Urinary bladder (tissue), 4 donors: ENCODE results near the gene IGLL1. TPM values are rescaled to one million over a fixed set of nuclear protein-coding genes. Genes with fewer than 3 reads are reported as not detected.
"Not testable (repeated sequence)": the region's sequence is repeated elsewhere in the genome, so short reads cannot be mapped to it uniquely, and the experiment has no call there.

Source experiments
- DNase-seq: peaks from one replicate; pipeline ENCODE4 v3.0.0-alpha.2; 2015; ENCODE audit errors: extremely low spot score
- H3K27ac ChIP-seq: one replicate; pipeline ENCODE4 v1.5.1; 2013; ENCODE audit warnings: low read depth, mild to moderate bottlenecking, moderate library complexity
- H3K36me3 ChIP-seq: one replicate; pipeline ENCODE4 v1.6.1; 2013; ENCODE audit warnings: mild to moderate bottlenecking, moderate library complexity; ENCODE audit not compliant: insufficient read depth
- H3K4me1 ChIP-seq: one replicate; pipeline ENCODE4 v1.6.1; 2013; ENCODE audit warnings: mild to moderate bottlenecking, moderate library complexity; ENCODE audit not compliant: insufficient read depth
- H3K4me3 ChIP-seq: one replicate; pipeline ENCODE4 v1.5.1; 2013; ENCODE audit warnings: low read depth, low read length
- WGBS: extraction: QIAGEN DNeasy Blood & Tissue Kit; methylation state at CpG from one replicate; pipeline ENCODE4 v1.1.7; 2013; 5-methylcytosine and 5-hydroxymethylcytosine counted together
- polyA plus RNA-seq: library from polyadenylated mRNA; stranded (reverse); fragments of 200-250 nt; gene quantifications from one replicate; pipeline ENCODE4 v1.2.3, GENCODE V29; 2013
- total RNA-seq: library from RNA; depleted of rRNA; stranded (reverse); fragments of >200 nt; gene quantifications from one replicate; pipeline ENCODE4 v1.2.3, GENCODE V29; 2014
- donor health status: healthy with polysubstance abuse.
- donor health status: healthy.

Gene IGLL1
- total and polyA plus RNA-seq, 2 donors = not detected

DNA sequence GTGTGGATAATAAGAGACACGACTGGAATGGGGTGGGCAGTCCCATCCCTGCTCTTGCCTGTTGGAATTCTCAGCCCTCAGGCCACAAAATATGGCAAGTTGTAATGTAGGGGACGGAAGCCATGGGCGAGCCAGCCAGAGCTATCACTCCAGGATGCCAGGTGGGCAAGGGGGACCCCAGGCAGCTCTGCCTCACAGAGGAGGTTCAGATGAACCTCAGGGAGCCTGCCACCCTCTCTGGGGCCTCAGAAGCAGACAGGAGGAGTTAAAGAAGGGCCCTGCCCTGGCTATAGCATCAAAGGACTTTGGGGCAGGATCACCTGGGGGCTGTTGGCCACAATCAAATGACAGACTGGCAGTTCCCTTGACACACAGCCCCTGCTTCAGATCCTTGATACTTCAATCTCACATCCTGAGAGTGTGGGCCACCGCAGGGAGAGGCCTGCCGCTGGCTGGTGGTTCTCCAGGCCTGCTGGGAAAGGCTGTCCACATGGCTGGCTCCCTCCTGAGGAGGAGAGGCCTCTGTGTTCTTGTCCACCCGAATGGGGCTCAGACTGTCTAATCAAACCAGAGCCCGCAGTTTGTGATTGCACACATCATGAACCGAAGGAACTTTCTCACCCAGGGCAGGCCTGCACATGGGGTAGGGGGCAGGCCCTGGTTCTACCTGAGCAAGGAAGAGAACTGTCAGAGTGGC lies 31.4 kb downstream of the IGLL1 start:
- WGBS = 65% methylated on average over 8 of the region's 8 CpGs
- Histone ChIP-seq H3K27ac (no peak overlapping the region), H3K36me3 (no peaks in the 10 kb centered on the region), H3K4me3 (no peak overlapping the region), H3K4me1 (no peaks in the 10 kb centered on the region)
- no peak for DNase-seq

GRCh38 chr22:23547818-23548500 lies 32.1 kb downstream of the IGLL1 start:
- no peaks in the 10 kb centered on the region for H3K36me3 ChIP-seq
- H3K4me3 ChIP-seq = no peak overlapping the region
- no peak for DNase-seq
- WGBS = 82% methylated on average over 10 of the region's 10 CpGs
- no peaks in the 10 kb centered on the region for H3K4me1 ChIP-seq
- H3K27ac ChIP-seq = no peak overlapping the region

DNA sequence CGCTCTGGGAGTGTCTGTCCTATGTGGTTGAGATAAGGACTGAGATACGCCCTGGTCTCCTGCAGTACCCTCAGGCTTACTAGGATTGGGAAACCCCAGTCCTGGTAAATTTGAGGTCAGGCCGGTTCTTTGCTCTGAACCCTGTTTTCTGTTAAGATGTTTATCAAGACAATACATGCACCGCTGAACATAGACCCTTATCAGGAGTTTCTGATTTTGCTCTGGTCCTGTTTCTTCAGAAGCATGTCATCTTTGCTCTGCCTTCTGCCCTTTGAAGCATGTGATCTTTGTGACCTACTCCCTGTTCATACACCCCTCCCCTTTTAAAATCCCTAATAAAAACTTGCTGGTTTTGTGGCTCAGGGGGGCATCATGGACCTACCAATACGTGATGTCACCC lies 32.7 kb downstream of the IGLL1 start:
- 72% methylated on average over 5 of the region's 5 CpGs for WGBS
- not testable (repeated sequence) for H3K36me3 ChIP-seq, DNase-seq, H3K4me1 ChIP-seq, H3K4me3 ChIP-seq, H3K27ac ChIP-seq

DNA sequence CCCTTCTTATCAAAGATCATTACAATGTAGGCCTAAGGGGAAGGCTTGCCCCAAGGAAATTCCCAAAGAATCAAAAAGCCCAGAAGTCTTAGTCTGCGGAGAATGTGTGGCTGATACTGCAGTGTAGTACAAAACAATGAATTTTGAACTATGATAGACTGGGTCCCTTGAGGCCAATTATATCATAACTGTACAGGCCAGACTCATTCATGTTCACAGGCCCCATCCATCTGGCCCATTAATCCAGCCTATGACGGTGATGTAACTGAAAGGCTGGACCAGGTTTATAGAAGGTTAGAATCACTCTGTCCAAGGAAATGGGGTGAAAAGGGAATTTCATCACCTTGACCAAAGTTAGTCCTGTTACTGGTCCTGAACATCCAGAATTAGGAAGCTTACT lies 35.2 kb downstream of the IGLL1 start:
- H3K36me3 ChIP-seq = no peaks in the 10 kb centered on the region
- DNase-seq = no peak
- H3K27ac ChIP-seq = no peak overlapping the region
- no peaks in the 10 kb centered on the region for H3K4me1 ChIP-seq
- no peak overlapping the region for H3K4me3 ChIP-seq
- 92% methylated on average over 2 of the region's 2 CpGs for WGBS

DNA sequence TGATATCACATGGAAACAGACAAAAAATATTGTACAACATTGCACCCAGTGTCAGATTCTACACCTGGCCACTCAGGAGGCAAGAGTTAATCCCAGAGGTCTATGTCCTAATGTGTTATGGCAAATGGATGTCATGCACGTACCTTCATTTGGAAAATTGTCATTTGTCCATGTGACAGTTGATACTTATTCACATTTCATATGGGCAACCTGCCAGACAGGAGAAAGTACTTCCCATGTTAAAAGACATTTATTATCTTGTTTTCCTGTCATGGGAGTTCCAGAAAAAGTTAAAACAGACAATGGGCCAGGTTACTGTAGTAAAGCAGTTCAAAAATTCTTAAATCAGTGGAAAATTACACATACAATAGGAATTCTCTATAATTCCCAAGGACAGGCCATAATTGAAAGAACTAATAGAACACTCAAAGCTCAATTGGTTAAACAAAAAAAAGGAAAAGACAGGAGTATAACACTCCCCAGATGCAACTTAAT lies 36.5 kb downstream of the IGLL1 start:
- H3K4me1 ChIP-seq, H3K4me3 ChIP-seq, DNase-seq, H3K27ac ChIP-seq, H3K36me3 ChIP-seq: not testable (repeated sequence)
- 83% methylated on average over 1 of the region's 1 CpG for WGBS

DNA sequence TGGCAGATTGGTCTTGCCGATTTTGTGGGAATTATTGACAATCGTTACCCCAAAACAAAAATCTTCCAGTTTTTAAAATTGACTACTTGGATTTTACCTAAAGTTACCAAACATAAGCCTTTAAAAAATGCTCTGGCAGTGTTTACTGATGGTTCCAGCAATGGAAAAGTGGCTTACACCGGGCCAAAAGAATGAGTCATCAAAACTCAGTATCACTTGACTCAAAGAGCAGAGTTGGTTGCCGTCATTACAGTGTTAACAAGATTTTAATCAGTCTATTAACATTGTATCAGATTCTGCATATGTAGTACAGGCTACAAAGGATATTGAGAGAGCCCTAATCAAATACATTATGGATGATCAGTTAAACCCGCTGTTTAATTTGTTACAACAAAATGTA lies 37.2 kb downstream of the IGLL1 start:
- Histone ChIP-seq H3K4me1 (no peaks in the 10 kb centered on the region), H3K4me3 (no peak overlapping the region), H3K27ac (no peak overlapping the region), H3K36me3 (no peaks in the 10 kb centered on the region)
- no peak for DNase-seq
- 55% methylated on average over 5 of the region's 5 CpGs for WGBS

GRCh38 chr22:23542391-23542790 lies 37.7 kb downstream of the IGLL1 start:
- DNase-seq, H3K4me1 ChIP-seq, H3K36me3 ChIP-seq, H3K27ac ChIP-seq, H3K4me3 ChIP-seq: not testable (repeated sequence)
- WGBS = 71% methylated on average over 3 of the region's 3 CpGs

DNA sequence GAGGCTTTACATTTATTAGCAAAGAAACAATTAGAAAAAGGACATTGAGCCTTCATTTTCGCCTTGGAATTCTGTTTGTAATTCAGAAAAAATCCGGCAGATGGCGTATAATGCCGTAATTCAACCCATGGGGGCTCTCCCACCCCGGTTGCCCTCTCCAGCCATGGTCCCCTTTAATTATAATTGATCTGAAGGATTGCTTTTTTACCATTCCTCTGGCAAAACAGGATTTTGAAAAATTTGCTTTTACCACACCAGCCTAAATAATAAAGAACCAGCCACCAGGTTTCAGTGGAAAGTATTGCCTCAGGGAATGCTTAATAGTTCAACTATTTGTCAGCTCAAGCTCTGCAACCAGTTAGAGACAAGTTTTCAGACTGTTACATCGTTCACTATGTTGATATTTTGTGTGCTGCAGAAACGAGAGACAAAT lies 38.2 kb downstream of the IGLL1 start:
- 4% methylated on average over 7 of the region's 7 CpGs for WGBS
- not testable (repeated sequence) for H3K36me3 ChIP-seq, H3K4me3 ChIP-seq, DNase-seq, H3K27ac ChIP-seq, H3K4me1 ChIP-seq

GRCh38 chr22:23540837-23541236 lies 39.3 kb downstream of the IGLL1 start:
- not testable (repeated sequence) for H3K4me3 ChIP-seq, DNase-seq, H3K27ac ChIP-seq, H3K4me1 ChIP-seq, H3K36me3 ChIP-seq
- WGBS = 61% methylated on average over 5 of the region's 5 CpGs

GRCh38 chr22:23539839-23540198 lies 40.3 kb downstream of the IGLL1 start:
- not testable (repeated sequence) for H3K36me3 ChIP-seq, H3K4me3 ChIP-seq, H3K27ac ChIP-seq, DNase-seq, H3K4me1 ChIP-seq
- WGBS = 17% methylated on average over 6 of the region's 7 CpGs

- WGBS = 28% methylated on average over 21 of the region's 21 CpGs
- Histone ChIP-seq H3K4me3 (no peak overlapping the region), H3K27ac (no peak overlapping the region), H3K4me1 (no peaks in the 10 kb centered on the region), H3K36me3 (no peaks in the 10 kb centered on the region)
- no peak for DNase-seq
Measured at GRCh38 chr22:23539135-23539838, 40.8 kb downstream of the IGLL1 start.

DNA sequence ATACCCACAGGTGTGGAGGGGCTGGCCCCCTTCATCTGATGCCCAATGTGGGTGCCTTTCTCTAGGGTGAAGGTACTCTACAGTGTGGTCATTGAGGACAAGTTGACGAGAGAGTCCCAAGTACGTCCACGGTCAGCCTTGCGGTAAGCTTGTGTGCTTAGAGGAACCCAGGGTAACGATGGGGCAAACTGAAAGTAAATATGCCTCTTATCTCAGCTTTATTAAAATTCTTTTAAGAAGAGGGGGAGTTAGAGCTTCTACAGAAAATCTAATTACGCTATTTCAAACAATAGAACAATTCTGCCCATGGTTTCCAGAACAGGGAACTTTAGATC lies 41.4 kb downstream of the IGLL1 start:
- not testable (repeated sequence) for DNase-seq, H3K36me3 ChIP-seq, H3K27ac ChIP-seq, H3K4me3 ChIP-seq, H3K4me1 ChIP-seq
- 86% methylated on average over 6 of the region's 6 CpGs for WGBS

DNA sequence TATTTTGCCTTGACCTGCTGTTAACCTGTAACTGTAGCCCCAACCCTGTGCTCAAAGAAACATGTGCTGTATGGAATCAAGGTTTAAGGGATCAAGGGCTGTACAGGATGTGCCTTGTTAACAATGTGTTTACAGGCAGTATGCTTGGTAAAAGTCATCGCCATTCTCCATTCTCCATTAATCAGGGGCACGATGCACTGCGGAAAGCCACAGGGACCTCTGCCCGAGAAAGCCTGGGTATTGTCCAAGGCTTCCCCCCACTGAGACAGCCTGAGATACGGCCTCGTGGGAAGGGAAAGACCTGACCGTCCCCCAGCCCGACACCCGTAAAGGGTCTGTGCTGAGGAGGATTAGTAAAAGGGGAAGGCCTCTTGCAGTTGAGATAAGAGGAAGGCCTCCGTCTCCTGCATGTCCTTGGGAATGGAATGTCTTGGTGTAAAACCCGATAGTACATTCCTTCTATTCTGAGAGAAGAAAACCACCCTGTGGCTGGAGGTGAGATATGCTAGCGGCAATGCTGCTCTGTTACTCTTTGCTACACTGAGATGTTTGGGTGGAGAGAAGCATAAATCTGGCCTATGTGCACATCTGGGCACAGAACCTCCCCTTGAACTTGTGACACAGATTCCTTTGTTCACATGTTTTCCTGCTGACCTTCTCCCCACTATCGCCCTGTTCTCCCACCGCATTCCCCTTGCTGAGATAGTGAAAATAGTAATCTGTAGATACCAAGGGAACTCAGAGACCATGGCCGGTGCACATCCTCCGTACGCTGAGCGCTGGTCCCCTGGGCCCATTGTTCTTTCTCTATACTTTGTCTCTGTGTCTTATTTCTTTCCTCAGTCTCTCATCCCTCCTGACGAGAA lies 42.0 kb downstream of the IGLL1 start:
- not testable (repeated sequence) for H3K27ac ChIP-seq, H3K4me1 ChIP-seq, H3K36me3 ChIP-seq, H3K4me3 ChIP-seq, DNase-seq
- WGBS = 61% methylated on average over 19 of the region's 19 CpGs
